GM11168 (cell line): Measurements from ENCODE around the gene PRSS22.

Experiments
- in situ Hi-C: fragments of 300-500 bp; cut with MboI; formaldehyde crosslinking; loops from one replicate; pipeline ENCODE4 v1.12.0; 2022; ENCODE audit warnings: low sequenced_read_pairs; ENCODE audit not compliant: unreplicated experiment

The PRSS22 gene

DNA sequence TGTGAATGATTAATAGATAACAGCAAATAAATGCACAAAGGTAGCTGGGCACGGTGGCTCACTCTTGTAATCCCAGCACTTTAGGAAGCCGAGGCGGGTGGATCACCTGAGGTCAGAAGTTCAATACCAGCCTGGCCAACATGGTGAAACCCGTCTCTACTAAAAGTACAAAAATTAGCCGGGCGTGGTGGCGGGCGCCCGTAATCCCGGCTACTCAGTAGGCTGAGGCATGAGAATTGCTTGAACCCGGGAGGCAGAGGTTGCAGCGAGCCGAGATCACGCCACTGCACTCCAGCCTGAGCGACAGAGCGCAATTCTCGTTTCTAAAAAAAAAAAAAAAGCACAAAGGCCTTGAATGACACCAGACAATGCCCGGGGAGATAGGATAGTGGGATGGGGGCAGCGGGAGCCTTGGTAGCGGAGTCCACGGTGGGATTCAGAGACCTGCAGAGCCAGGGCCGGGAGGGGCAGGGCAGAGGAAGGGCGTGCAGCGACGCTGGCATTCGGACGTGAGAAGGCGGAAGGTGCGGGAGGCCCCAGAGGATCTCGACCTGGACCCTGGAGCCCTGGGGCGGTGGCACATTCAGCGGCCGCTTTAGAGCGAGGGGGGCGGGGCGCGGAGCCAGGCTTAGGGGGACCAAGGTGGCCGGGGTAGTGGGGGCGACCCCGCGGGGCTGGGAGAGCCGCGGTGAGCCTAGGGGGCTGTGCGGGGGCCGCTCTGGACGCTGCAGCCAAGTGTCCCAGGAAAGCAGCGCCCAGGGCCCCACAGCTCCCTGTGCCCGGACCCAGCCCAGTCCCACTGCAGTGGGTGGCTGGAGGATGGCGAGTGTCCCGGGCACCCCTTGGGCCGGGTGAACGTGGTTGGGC lies 24.0 kb upstream of the PRSS22 start:
- in situ Hi-C loops, result no loop called here

DNA sequence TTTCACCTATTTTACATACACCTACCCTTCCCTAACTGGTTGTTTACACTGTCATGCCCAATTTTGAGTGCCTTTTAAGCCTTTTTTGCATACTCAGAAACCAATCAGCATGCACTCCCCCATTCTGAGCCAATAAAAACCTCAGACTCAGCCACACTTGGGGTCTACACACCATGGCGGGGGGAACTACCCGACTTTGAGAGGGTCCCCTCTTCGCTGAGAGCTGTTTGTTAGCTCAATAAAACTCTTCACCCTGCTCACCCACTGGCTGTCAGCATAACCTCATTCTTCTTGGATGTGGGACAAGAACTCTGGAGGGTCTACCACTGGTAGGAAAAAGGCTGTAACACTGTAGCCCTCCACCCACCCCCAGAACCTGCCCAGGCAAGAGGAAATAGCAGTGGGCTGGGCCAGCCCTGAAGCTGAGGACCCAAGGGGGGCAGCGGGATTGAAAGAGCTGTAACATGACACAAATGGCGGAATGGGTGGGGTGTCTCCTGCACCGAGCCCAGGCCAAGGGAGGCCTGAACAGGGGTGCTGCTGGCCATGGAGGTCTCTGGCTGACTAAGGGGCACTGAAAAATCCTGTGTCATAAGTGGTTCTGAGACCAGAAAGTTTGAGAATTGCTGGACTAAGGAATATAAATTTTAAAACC lies 22.0 kb upstream of the PRSS22 start:
- in situ Hi-C loops, result loop anchor here (5.0 kb wide), 1 partner anchor 42 kb away; no protein-coding TSS in a partner anchor

DNA sequence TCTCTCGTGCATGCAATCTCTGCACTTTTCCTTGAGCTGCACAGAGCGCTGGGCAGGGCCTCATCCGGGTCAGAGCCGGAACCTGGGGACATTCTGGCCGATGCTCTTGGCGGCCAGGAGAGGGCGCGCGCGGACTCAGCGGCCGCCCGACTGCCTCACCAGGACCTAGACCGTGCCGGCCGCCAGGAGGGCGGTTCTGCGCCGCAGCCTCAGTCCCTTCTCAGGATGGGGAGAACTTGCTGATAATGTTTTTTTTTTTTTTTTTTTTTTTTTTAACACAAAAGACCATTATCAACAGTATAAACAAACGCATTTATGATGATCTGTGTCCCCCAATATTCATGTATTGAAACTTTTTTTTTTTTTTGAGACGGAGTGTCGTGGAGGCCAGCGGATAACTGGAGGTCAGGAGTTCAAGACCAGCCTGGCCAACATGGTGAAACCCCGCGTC lies 17.0 kb upstream of the PRSS22 start:
- in situ Hi-C loops, result loop anchor here (5.0 kb wide), 1 partner anchor 47 kb away; no protein-coding TSS in a partner anchor

DNA sequence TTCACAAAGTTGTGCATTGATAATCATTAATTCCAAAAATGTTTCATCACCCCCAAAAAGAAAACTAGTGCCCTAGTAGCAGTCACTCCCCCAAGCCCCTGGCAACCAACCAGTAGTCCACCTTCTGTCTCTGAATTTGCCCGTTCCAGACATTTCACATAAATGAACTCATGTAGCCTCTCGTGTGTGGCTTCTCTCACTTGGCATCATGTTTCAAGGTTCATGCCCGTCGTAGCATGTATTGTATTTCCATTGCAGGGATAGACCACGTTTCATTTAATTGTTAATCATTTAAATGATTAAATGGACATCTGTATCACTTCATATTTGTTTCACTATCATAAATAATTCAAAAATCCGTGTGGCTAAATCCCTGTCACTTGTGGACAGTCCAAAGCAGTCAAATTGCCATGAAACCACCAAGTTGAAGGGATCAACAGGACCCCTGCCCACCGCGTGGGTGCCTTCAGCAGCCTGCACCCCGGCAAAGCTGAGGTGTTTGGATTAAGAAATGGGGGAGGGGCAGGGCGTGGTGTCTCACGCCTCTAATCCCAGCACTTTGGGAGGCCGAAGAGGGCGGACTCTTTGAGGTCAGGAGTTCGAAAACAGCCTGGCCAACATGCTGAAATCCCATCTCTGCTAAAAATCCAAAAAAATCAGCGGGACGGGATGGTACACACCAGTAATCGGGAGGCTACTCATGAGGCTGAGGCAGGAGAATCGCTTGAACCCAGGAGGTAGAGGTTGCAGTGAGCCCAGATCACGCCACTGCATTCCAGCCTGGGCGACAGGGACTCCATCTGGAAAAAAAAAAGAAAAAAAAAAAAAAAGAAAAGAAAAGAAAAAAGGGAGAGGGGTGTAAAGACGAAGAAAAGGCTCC lies 16.3 kb upstream of the PRSS22 start:
- in situ Hi-C loops, result no loop called here

DNA sequence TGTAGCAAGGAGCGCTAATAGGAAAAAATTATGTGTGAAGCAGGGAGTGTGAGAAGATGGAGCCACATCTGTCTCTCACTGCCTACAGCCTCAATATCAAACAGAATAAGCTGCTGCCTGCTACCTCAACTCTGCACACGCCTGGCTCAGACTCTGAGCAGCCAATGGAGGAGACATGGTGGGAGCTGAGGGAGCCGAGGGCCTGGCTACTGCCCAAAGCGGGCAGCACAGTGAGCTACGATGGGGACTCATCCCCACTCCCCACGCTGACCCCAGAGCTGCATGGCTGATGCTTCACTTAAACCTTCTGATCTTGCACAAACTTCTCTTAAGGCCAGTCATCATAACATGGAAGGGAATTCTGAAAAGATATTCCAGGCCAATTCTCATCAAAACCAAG lies 14.0 kb upstream of the PRSS22 start:
- in situ Hi-C loops, result no loop called here

DNA sequence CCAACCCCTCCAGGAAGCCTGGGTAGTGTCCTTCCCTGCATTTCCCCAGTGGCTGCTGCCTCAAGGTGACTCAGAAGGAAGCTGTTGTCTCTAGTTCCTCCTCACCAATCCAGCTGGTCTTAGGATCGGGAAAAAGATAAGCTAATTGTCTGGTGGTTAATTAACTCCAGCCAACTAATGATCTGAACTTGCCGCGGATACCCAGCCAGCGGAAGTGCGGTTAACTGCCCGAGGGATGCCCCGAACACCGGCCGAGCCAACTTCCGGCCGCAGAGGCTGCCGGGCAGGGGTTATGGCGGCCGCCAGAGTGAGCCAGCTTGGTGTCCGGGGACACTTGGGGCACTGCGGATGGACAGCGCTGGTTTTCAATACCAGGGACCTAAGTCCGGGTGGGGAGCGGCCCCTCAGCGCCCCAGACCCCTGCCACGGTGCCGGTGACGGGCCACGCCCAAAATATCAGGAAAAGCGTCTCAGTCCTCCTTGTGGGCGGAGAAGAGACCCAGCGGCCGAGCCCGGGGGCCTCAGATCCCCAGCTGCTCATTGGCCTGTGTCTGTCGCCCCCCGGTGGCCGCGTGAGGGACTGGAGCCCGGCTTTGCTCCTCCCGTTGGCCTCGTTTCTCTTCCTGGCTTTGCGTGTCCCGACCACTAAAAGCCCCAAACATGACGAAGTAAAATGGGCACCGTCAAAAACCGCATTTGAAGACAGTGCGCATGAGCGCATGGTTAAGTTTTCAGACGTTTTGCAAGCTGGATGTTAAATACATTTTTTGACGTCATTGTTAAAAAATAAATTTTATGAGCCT lies 10.2 kb upstream of the PRSS22 start:
- in situ Hi-C loops, result no loop called here

DNA sequence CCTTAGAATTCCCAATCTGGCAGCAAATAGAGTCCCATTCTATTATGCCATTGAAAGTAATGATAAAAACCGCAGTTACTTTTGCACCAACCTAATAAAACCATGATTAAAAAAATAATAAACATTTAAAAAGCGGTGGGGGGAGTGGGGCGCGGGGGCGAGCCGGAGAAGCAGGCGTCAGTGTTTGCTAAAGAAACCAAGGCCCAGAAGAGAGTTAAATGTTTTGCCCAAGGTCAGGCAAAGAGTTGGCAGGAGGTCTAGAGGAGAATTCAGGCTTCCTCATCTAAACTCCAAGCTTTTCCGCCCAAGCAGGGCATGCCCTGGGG lies 9.7 kb upstream of the PRSS22 start:
- in situ Hi-C loops, result no loop called here

DNA sequence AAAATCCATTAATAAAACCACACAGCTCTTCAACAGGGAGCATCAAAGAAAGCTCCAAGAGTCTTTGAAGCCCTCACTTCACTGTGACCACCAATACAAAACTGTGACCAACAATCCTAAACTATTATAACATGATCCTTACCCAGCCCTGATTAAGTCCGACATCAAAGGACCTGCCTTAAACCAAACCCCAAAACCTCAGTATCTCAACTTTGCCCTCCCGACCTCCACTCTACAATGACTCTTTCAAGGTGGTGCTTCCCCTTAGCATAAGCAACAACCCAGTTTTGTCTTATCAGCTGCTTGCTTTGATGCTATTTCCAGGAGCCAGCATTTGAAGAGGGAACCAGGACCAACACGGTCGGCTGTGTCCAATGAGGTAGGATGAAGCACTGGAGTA lies 8.5 kb upstream of the PRSS22 start:
- in situ Hi-C loops, result no loop called here

DNA sequence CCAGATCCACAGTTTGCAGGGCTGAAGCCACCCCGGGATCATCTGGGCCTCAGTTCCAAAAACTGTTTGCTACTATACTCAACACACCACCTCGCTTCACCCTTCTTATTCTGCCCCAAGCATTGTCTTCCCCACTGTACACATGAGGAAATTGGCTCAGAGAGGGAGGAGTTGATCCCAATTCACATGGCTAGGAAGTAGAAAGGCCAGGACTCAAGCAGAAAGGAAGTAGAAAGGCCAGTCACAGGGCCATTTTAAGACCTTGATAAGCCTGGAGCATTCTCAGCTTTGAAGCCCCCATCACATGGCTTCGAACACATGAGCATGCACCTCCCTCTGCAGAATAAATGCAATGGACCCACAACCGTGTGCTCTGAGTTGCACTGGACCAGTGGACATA lies 7.7 kb upstream of the PRSS22 start:
- in situ Hi-C loops, result no loop called here

DNA sequence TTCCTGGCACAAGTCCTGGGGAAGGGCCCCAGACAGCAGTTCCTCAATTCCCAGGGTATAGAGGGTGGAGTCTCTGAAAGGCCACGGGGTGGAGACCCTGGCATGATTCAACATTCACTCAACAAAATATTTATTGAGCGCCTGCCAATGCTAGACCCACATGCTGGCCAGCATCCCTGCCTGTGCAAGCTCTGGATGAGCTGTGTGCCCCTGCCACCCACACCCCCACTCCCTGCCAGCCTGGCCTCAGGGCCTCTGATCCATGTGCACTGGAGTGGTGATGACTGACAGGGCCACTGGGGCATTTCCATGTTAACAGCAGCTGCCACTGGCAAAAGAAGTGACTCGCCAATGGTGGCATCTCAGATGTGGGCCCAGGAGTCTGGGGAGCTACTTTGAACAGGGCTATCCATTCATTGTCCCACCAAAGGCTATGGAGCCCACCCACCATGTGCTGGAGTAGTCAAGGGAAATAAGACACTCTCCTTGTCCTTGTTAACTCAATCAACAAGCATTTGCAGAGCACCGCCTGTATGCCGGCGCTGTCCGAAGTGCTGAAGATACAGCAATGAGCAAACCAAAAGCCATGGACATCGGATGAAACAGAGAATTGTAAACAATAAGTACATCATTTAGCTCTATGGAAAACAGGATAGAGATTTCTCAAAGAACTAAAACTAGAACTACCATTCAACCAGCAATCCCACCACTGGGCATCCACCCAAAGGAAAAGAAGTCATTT lies 3.0 kb upstream of the PRSS22 start:
- in situ Hi-C loops, result loop anchor here (5.0 kb wide), 1 partner anchor 34 kb away; no protein-coding TSS in a partner anchor

DNA sequence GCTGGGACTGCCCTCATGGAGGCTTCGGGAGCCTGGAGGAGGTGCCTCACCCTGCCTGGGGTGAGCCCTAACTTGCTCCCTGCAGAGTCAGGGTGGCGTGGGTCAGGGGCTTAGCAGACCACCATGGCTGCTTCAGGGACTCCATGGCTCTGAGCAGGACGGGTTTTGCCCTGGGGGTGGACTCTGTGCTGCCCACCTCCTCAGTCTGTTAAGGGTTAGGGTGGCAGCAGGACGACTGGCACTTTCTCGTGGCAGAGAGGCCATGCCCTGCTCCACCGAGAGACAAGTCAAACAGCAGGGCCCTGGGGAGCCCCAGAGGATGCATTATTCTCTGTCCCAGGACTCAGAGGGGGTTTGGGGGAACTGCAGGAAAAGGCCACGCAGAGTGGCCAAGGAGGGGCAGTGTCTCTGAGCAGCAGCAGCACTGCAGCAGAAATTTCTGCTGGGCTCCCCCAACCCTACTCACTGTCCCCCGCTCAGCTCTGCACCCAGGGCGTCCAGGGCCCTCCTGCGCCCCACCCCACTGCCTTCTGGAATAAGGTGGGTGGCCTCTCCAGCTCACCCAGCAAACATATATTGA lies 1.8 kb upstream of the PRSS22 start:
- in situ Hi-C loops, result loop anchor here (5.0 kb wide), 1 partner anchor 32 kb away; no protein-coding TSS in a partner anchor

DNA sequence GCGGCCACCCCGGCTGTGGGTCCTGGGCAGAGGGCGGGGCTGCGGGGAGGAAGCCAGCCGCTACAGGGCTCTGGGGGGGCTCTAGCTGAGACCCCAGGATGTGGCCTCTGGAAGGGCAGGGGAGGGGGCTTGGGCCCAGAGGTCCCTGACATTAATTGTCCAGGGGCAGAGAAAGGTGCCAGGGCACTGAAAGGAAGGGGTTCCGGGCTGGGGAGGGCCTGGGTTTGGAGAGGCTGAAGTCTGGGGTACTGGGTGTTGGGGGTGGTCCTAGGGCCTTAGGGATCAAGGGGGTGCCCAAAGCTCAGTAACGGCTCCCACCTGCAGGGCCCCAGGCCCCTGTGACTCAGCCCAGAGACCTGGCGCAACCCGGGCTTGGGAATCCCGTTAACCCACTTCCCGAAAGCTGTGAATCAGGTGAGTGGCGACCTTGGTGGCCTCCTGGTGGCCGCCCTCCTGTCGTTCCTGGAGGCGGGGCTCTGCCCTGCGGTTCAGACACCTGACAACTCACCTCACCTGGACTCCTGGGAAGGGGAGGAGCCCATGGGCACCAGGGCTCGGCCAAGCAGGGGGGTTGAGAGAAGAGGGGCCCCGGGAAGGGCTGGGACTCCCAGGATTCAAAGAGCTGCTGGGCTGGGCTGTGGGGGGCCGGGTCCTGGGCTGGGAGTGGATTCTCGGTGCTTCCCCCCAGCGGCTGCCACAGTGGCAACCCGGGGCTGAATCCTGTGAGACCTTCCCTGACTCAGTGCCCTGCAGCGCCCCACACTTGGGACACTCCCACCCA lies 465 bp upstream of the PRSS22 start:
- in situ Hi-C loops, result no loop called here

DNA sequence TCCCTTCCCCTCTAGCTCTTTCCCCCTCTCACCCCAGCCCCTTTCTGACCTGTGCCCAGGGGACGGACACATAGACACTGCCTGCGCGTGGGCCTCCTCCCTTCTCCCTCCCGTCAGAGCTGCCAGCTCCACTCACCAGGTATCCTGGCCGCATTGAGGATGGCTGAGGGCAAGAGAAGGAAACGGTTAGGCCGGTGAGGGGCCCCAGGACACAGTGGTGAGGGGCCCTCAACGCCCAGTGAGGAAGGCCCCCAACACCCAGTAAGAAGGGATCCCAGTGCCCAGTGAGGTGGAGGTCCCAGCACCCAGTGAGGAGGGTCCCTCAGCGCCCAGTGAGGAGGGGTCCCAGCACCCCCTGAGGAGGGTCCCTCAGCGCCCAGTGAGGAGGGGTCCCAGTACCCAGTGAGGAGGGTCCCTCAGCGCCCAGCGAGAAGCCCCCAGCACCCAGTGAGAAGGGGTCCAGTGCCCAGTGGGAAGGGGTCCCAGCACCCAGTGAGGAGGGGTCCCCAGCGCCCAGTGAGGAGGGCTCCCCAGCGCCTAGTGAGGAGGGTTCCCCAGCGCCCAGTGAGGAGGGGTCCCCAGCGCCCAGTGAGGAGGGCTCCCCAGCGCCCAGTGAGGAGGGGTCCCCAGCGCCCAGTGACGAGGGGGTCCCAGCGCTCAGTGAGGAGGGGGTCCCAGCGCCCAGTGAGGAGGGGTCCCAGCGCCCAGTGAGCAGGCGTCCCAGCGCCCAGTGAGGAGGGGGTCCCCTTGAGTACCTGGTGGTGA lies 1.1 kb downstream of the PRSS22 start:
- in situ Hi-C loops, result no loop called here

DNA sequence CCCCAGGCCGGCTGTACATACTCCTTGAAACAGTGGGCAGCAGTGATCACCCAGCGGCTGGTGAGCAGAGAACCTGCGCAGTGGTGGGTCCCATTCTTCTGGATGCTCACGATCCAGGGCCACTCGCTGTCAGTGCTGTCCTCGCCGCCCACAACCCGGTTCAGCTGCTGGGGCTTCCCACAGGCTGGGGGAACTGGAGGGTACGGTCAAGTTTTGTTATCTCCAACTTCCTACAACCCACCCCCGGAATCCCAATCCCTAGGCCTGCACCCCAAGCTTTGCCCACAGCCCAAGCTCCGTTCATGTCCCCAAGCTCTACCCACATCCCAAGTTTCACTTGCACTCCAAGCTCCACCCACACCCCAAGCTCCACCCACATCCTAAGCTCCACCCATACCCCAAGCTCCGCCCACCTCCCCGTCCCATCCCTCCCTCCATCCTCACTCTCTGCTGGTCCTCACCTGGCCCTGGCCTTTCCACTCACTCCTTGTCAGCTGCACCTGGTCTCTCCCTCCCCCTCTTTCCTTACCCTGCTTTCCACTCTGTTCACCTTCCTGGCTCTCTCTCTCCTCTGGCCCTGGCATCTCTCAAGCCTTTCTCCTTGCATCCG lies 1.8 kb downstream of the PRSS22 start:
- in situ Hi-C loops, result no loop called here

DNA sequence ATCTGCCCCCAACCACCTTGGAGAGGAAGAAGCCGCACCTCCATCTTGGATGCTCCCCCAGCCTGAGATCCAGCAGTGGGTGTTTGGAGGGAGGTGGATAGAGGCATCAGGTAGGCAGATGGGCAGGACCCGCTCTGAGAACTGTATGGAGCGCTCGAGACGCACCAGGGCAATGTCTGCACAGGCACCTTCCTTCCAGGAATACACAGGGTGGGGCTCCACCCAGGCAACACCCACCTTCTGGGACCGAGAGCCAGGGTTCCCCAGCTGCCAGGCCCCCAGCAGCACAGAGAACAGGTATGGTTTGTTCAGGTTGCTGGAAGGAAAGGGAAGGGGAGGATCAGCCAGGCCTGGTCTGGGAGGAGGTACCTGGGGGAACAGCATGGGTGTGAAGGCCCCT lies 2.4 kb downstream of the PRSS22 start:
- in situ Hi-C loops, result no loop called here

DNA sequence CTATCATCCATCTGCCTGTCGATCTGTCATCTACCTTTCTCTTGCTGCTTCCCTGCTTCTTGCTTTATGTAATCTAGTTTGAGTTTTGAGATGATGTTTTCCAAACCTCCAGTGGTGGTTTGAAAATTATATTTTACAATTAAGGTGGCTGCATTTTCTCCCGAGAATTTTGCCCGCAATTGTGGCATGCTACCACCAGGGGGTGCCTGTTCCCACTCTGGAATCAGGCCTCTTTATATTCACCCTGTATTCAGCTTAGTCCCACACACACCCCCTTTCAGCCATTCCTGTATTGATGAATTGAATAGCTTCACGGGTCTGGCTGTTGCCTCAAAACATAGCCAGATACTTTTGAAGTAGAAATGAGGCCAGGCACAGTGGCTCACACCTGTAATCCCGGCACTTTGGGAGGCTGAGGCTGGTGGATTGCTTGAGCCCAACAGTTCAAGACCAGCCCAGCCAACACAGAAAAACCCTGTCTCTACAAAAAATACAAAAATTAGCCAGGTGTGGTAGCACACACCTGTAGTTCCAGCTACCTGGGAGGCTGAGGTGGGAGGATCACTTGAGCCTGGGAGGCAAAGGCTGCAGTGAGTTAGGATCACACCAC lies 3.2 kb downstream of the PRSS22 start:
- in situ Hi-C loops, result no loop called here
